ENCODE data around the gene BABAM2. TPM values are rescaled to one million over a fixed set of nuclear protein-coding genes. Genes with fewer than 3 reads are reported as not detected.

Gene BABAM2
- total and polyA plus RNA-seq, 2 experiments from 2014 or later: 17.8 to 21.5 TPM

DNA sequence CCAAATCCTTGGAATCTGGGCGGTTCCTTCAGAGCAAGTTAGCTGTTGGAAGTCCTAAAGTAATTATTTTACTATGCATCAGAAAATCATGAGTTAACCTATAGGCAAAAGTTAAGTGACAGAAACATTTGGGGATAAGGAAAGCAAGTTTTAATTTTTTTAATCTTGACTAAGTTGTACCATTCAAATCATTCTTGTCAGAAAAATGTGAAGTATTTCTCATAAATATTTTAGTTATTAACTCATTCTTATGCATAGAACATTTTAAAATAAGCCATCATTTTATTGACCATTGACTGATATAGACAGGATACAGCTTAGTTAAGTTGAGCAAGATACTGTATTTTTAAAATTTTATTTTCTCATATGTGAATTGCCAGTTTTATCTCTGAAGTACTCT lies 403.9 kb downstream of the BABAM2 start (continued):
- TF ChIP-seq, protein P1, sequence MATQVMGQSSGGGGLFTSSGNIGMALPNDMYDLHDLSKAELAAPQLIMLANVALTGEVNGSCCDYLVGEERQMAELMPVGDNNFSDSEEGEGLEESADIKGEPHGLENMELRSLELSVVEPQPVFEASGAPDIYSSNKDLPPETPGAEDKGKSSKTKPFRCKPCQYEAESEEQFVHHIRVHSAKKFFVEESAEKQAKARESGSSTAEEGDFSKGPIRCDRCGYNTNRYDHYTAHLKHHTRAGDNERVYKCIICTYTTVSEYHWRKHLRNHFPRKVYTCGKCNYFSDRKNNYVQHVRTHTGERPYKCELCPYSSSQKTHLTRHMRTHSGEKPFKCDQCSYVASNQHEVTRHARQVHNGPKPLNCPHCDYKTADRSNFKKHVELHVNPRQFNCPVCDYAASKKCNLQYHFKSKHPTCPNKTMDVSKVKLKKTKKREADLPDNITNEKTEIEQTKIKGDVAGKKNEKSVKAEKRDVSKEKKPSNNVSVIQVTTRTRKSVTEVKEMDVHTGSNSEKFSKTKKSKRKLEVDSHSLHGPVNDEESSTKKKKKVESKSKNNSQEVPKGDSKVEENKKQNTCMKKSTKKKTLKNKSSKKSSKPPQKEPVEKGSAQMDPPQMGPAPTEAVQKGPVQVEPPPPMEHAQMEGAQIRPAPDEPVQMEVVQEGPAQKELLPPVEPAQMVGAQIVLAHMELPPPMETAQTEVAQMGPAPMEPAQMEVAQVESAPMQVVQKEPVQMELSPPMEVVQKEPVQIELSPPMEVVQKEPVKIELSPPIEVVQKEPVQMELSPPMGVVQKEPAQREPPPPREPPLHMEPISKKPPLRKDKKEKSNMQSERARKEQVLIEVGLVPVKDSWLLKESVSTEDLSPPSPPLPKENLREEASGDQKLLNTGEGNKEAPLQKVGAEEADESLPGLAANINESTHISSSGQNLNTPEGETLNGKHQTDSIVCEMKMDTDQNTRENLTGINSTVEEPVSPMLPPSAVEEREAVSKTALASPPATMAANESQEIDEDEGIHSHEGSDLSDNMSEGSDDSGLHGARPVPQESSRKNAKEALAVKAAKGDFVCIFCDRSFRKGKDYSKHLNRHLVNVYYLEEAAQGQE (IDR thresholded peaks at IDR 0.05; ENCODE audit: unreplicated experiment): no peak
- no peak for TF ChIP-seq CREB1 (CRISPR knock-in tag; IDR thresholded peaks at IDR 0.05; ENCODE audit: low read depth)
- no peak for TF ChIP-seq ZNF331 (CRISPR knock-in tag; IDR thresholded peaks at IDR 0.05; ENCODE audit: low read depth)
- TF ChIP-seq STAT1 (IDR thresholded peaks at IDR 0.05; ENCODE audit: unreplicated experiment): no peak

DNA sequence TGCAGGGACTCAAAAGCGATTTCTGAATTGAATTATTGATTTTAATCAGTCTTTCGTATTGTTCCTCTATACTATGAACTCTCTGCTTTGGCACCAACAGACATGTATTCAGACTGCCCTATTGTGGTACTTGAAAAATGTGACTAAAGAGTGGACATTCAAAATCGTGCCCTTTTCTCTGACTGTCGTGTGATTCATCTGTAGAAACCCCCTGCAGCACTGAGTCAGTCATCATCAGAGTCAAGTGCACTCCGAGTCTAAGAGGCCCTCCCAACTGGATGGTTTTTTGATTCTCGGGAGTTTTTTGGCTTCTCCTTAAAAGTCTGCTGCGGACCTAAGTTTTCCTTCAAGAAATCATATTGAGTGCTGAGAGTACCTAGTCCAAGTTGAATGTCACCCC lies 405.7 kb downstream of the BABAM2 start:
- no peak overlapping the region for H3K27ac ChIP-seq (ENCODE audit: low read depth)
- H3K9me2 ChIP-seq (ENCODE audit: insufficient read depth): no peaks in the 10 kb centered on the region; the same call in 1 of the 2 replicates
- Mint-ChIP-seq H3K27ac (no peak overlapping the region), H3K36me3 (ENCODE audit: low read depth) (no peaks in the 10 kb centered on the region), H3K4me3 (no peak overlapping the region), H3K27me3 (ENCODE audit: insufficient read depth, low read depth, poor library complexity) (no peaks in the 10 kb centered on the region), H3K9me3 (no peaks in the 10 kb centered on the region), H3K4me1 (peaks cover 22% of the 10 kb centered on the region)
- H2AFZ ChIP-seq: no peak overlapping the region
- no peaks in the 10 kb centered on the region for H3K27me3 ChIP-seq (ENCODE audit: insufficient read depth)
- DNase-seq (ENCODE audit: low spot score): no peak
- no peak for ATAC-seq
- H3F3A ChIP-seq (replicated peaks; ENCODE audit: low read depth): no peaks in the 10 kb centered on the region
- no peaks in the 10 kb centered on the region for H3K79me2 ChIP-seq (replicated peaks; ENCODE audit: insufficient read depth)
- no peaks in the 10 kb centered on the region for H4K20me1 ChIP-seq (replicated peaks; ENCODE audit: insufficient read depth)
- H3K4me3 ChIP-seq: no peak overlapping the region
- no peaks in the 10 kb centered on the region for H3K36me3 ChIP-seq (ENCODE audit: insufficient read depth)
- no peak for TF ChIP-seq EZH2phosphoT487 (IDR thresholded peaks at IDR 0.05; ENCODE audit: unreplicated experiment)
- TF ChIP-seq POLR2AphosphoS5 (IDR thresholded peaks at IDR 0.05; ENCODE audit: low read depth): no peak
- TF ChIP-seq JUNB (IDR thresholded peaks at IDR 0.05; ENCODE audit: unreplicated experiment): no peak
- TF ChIP-seq, protein P2, sequence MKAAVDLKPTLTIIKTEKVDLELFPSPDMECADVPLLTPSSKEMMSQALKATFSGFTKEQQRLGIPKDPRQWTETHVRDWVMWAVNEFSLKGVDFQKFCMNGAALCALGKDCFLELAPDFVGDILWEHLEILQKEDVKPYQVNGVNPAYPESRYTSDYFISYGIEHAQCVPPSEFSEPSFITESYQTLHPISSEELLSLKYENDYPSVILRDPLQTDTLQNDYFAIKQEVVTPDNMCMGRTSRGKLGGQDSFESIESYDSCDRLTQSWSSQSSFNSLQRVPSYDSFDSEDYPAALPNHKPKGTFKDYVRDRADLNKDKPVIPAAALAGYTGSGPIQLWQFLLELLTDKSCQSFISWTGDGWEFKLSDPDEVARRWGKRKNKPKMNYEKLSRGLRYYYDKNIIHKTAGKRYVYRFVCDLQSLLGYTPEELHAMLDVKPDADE (IDR thresholded peaks at IDR 0.05): no peak
- TF ChIP-seq, protein P3, sequence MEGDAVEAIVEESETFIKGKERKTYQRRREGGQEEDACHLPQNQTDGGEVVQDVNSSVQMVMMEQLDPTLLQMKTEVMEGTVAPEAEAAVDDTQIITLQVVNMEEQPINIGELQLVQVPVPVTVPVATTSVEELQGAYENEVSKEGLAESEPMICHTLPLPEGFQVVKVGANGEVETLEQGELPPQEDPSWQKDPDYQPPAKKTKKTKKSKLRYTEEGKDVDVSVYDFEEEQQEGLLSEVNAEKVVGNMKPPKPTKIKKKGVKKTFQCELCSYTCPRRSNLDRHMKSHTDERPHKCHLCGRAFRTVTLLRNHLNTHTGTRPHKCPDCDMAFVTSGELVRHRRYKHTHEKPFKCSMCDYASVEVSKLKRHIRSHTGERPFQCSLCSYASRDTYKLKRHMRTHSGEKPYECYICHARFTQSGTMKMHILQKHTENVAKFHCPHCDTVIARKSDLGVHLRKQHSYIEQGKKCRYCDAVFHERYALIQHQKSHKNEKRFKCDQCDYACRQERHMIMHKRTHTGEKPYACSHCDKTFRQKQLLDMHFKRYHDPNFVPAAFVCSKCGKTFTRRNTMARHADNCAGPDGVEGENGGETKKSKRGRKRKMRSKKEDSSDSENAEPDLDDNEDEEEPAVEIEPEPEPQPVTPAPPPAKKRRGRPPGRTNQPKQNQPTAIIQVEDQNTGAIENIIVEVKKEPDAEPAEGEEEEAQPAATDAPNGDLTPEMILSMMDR (conservative IDR thresholded peaks at IDR 0.05; ENCODE audit: low read depth in 2 of 2): no peak
- TF ChIP-seq, protein P4, sequence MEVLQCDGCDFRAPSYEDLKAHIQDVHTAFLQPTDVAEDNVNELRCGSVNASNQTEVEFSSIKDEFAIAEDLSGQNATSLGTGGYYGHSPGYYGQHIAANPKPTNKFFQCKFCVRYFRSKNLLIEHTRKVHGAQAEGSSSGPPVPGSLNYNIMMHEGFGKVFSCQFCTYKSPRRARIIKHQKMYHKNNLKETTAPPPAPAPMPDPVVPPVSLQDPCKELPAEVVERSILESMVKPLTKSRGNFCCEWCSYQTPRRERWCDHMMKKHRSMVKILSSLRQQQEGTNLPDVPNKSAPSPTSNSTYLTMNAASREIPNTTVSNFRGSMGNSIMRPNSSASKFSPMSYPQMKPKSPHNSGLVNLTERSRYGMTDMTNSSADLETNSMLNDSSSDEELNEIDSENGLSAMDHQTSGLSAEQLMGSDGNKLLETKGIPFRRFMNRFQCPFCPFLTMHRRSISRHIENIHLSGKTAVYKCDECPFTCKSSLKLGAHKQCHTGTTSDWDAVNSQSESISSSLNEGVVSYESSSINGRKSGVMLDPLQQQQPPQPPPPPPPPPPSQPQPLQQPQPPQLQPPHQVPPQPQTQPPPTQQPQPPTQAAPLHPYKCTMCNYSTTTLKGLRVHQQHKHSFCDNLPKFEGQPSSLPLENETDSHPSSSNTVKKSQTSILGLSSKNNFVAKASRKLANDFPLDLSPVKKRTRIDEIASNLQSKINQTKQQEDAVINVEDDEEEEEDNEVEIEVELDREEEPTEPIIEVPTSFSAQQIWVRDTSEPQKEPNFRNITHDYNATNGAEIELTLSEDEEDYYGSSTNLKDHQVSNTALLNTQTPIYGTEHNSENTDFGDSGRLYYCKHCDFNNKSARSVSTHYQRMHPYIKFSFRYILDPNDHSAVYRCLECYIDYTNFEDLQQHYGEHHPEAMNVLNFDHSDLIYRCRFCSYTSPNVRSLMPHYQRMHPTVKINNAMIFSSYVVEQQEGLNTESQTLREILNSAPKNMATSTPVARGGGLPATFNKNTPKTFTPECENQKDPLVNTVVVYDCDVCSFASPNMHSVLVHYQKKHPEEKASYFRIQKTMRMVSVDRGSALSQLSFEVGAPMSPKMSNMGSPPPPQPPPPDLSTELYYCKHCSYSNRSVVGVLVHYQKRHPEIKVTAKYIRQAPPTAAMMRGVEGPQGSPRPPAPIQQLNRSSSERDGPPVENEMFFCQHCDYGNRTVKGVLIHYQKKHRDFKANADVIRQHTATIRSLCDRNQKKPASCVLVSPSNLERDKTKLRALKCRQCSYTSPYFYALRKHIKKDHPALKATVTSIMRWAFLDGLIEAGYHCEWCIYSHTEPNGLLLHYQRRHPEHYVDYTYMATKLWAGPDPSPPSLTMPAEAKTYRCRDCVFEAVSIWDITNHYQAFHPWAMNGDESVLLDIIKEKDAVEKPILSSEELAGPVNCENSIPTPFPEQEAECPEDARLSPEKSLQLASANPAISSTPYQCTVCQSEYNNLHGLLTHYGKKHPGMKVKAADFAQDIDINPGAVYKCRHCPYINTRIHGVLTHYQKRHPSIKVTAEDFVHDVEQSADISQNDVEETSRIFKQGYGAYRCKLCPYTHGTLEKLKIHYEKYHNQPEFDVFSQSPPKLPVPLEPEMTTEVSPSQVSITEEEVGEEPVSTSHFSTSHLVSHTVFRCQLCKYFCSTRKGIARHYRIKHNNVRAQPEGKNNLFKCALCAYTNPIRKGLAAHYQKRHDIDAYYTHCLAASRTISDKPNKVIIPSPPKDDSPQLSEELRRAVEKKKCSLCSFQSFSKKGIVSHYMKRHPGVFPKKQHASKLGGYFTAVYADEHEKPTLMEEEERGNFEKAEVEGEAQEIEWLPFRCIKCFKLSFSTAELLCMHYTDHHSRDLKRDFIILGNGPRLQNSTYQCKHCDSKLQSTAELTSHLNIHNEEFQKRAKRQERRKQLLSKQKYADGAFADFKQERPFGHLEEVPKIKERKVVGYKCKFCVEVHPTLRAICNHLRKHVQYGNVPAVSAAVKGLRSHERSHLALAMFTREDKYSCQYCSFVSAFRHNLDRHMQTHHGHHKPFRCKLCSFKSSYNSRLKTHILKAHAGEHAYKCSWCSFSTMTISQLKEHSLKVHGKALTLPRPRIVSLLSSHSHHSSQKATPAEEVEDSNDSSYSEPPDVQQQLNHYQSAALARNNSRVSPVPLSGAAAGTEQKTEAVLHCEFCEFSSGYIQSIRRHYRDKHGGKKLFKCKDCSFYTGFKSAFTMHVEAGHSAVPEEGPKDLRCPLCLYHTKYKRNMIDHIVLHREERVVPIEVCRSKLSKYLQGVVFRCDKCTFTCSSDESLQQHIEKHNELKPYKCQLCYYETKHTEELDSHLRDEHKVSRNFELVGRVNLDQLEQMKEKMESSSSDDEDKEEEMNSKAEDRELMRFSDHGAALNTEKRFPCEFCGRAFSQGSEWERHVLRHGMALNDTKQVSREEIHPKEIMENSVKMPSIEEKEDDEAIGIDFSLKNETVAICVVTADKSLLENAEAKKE (CRISPR knock-in tag; IDR thresholded peaks at IDR 0.05): no peak
- TF ChIP-seq ZNF114 (CRISPR knock-in tag; IDR thresholded peaks at IDR 0.05): no peak
- TF ChIP-seq NANOG (IDR thresholded peaks at IDR 0.05; ENCODE audit: borderline replicate concordance): no peak
- no peak for TF ChIP-seq CREB1 (CRISPR knock-in tag; IDR thresholded peaks at IDR 0.05; ENCODE audit: low read depth)
- no peak overlapping the region for H3K4me2 ChIP-seq
- peaks cover 17% of the 10 kb centered on the region for H3K4me1 ChIP-seq (ENCODE audit: insufficient read depth)
